ENCODE data around the gene OBP2A. TPM values are rescaled to one million over a fixed set of nuclear protein-coding genes. Genes with fewer than 3 reads are reported as not detected.
"Not testable (repeated sequence)": the region's sequence is repeated elsewhere in the genome, so short reads cannot be mapped to it uniquely, and the experiment has no call there.

OBP2A gene
- total RNA-seq, 4 donors from 2014 or later = not detected

DNA sequence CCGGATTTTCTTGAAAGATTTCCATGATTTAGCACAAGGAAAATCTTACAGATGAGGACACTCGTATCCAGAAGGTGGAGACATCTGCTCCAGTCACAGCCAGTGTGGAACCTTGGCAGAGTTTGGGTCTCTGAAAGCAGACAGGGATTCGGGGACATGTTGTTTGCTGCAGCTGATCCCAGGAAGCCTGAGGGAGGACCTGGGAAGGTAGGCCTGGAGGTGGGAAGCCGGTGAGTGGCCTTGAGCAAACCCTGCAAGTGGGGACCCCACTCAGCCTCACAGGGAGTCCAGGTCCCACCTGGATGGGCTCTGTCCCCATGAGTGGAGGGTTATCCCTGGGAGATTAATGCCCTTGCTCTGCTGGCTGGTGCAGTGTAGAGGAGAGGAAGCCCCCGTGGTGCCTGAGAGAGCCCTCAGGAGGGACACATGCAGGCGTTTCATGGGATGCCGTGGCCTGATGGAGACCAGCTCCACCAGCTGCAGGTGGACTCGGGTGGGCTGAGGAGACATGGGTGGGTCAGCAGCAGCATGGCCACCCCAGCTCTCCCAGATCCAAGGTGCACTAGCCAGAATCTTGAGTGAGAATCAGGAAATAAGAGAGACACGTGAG, 37.6 kb upstream of the OBP2A start:
- TF ChIP-seq CTCF (IDR thresholded peaks at IDR 0.05) (no peak), POLR2A (IDR thresholded peaks at IDR 0.05) (no peak)
- Histone ChIP-seq H3K27ac (no peak overlapping the region), H3K36me3 (peaks cover 0 to 18% (median 0%) of the 10 kb centered on the region in 3 donors), H3K9me3 (no peaks in the 10 kb centered on the region), H3K4me1 (no peaks in the 10 kb centered on the region), H3K27me3 (no peaks in the 10 kb centered on the region), H3K4me3 (no peak overlapping the region)
- peak in 2 of 3 donors; percentile 15 to 24 for DNase-seq

GRCh38 chr9:135509458-135509857, 36.5 kb upstream of the OBP2A start:
- H3K4me1 ChIP-seq = no peaks in the 10 kb centered on the region

DNA sequence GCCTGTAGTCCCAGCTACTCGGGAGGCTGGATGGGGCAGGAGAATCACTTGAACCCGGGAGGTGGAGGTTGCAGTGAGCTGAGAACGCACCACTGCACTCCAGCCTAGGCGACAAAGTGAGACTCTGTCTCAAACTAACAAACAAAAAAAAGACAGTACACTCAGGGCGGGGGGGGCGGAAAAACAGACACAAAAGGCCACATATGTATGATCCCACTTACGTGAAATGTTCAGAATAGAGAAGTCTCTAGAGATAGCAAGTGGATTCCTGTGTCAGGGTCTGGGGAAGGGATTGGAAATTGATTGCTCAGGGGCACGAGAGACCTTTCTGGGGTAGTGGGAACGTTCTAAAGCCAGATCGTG, 33.7 kb upstream of the OBP2A start:
- Histone ChIP-seq H3K27me3 (no peaks in the 10 kb centered on the region), H3K4me1 (no peaks in the 10 kb centered on the region), H3K9me3 (no peaks in the 10 kb centered on the region), H3K4me3 (no peak overlapping the region), H3K36me3 (no peaks in the 10 kb centered on the region), H3K27ac (no peak overlapping the region)
- DNase-seq = peak in 2 of 3 donors; percentile 8 to 11
- TF ChIP-seq POLR2A (IDR thresholded peaks at IDR 0.05) (no peak), CTCF (IDR thresholded peaks at IDR 0.05) (no peak)

More at GRCh38 chr9:135509458-135509857, 36.5 kb upstream of the OBP2A start:
- H3K4me3 ChIP-seq = no peak overlapping the region
- H3K27ac ChIP-seq = no peak overlapping the region
- H3K27me3 ChIP-seq = no peaks in the 10 kb centered on the region
- peaks cover 0 to 7% (median 0%) of the 10 kb centered on the region in 3 donors for H3K36me3 ChIP-seq
- no peak for DNase-seq
- TF ChIP-seq CTCF (IDR thresholded peaks at IDR 0.05) (no peak), POLR2A (IDR thresholded peaks at IDR 0.05) (no peak)
- H3K9me3 ChIP-seq = no peaks in the 10 kb centered on the region

GRCh38 chr9:135512904-135513303, 33.0 kb upstream of the OBP2A start:
- Histone ChIP-seq H3K27ac (no peak overlapping the region), H3K4me3 (no peak overlapping the region), H3K4me1 (no peaks in the 10 kb centered on the region), H3K36me3 (no peaks in the 10 kb centered on the region), H3K27me3 (no peaks in the 10 kb centered on the region), H3K9me3 (no peaks in the 10 kb centered on the region)
- no peak for TF ChIP-seq POLR2A (IDR thresholded peaks at IDR 0.05)
- no peak for TF ChIP-seq CTCF (IDR thresholded peaks at IDR 0.05)
- peak in 2 of 3 donors; percentile 16 to 33 for DNase-seq

- Histone ChIP-seq H3K9me3 (no peaks in the 10 kb centered on the region), H3K27ac (no peak overlapping the region), H3K27me3 (no peaks in the 10 kb centered on the region), H3K36me3 (no peaks in the 10 kb centered on the region), H3K4me3 (no peak overlapping the region), H3K4me1 (no peaks in the 10 kb centered on the region)
- peak in 2 of 3 donors; percentile 25 to 26 for DNase-seq
- no peak for TF ChIP-seq POLR2A (IDR thresholded peaks at IDR 0.05)
- TF ChIP-seq CTCF (IDR thresholded peaks at IDR 0.05) = no peak
These were observed 32.5 kb upstream of the OBP2A start for GRCh38 chr9:135513351-135513846.

DNA sequence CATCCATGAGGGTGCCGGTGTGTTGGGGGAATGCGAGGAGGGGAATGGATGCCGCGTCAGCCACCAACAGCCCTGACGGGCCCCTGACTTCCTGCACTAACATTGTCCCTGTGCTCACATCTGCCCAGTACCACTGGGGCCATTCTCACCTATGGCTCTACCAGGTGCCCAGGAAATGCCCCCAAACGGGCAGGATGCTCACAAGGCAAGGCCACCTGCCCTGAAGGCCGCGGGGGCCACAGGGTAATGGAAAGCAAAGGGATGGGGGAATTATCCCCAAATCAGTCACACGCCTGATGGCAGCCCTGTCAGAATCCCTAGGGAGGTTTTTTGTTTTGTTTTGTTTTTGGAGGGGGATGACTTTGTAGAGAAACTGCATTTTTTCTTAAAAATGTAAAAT, 32.0 kb upstream of the OBP2A start:
- not testable (repeated sequence) for H3K27me3 ChIP-seq, H3K4me1 ChIP-seq, H3K36me3 ChIP-seq, DNase-seq, H3K9me3 ChIP-seq, H3K4me3 ChIP-seq, H3K27ac ChIP-seq

All from Peyer's patch (tissue), 4 donors.